ENCODE measurements around the gene ACTG1. TPM values are rescaled to one million over a fixed set of nuclear protein-coding genes. Genes with fewer than 3 reads are reported as not detected.
A peak's percentile ranks its signal among the peaks of the same experiment; 100 is the strongest.

ACTG1 gene
- total RNA-seq, 2 donors from 2014 or later = 4,461 to 5,616 TPM

- Histone ChIP-seq H3K4me1 (ENCODE audit: control insufficient read depth, insufficient read depth, low read length) (no peaks in the 10 kb centered on the region), H3K36me3 (ENCODE audit: control insufficient read depth, insufficient read depth, low read length) (no peaks in the 10 kb centered on the region), H3K27ac (ENCODE audit: low read depth, low read length) (no peak overlapping the region), H3K9ac (ENCODE audit: extremely low read depth, low read length, poor library complexity, severe bottlenecking) (no peak overlapping the region), H3K27me3 (ENCODE audit: control insufficient read depth, insufficient read depth, low read length, poor library complexity, severe bottlenecking) (peaks cover 5% of the 10 kb centered on the region), H3K9me3 (ENCODE audit: control insufficient read depth, low read length) (no peaks in the 10 kb centered on the region), H3K4me3 (ENCODE audit: low read length) (no peak overlapping the region)
- Mint-ChIP-seq H3K27me3 (ENCODE audit: insufficient read depth) (peaks cover 32% of the 10 kb centered on the region), H3K4me3 (no peak overlapping the region), H3K9me3 (no peaks in the 10 kb centered on the region), H3K4me1 (peaks cover 11% of the 10 kb centered on the region), H3K27ac (no peak overlapping the region), H3K36me3 (ENCODE audit: low read depth) (no peaks in the 10 kb centered on the region)
- no peak for DNase-seq
- no peak for TF ChIP-seq CTCF (conservative IDR thresholded peaks at IDR 0.05)
- WGBS, 2 experiments (ENCODE audit: insufficient coverage in 1 of 2, insufficient read length in 1 of 2) = 80% methylated on average over 5 of the region's 5 CpGs
Measured at GRCh38 chr17:81491181-81491581, 21.4 kb downstream of the ACTG1 start.

- no peaks in the 10 kb centered on the region for H3K36me3 Mint-ChIP-seq (ENCODE audit: low read depth)
- H3K9me3 Mint-ChIP-seq = no peaks in the 10 kb centered on the region
- no peaks in the 10 kb centered on the region for H3K36me3 ChIP-seq (ENCODE audit: control insufficient read depth, insufficient read depth, low read length)
- peaks cover 5% of the 10 kb centered on the region for H3K27me3 ChIP-seq (ENCODE audit: control insufficient read depth, insufficient read depth, low read length, poor library complexity, severe bottlenecking)
- no peak for TF ChIP-seq CTCF (conservative IDR thresholded peaks at IDR 0.05)
- peaks cover 11% of the 10 kb centered on the region for H3K4me1 Mint-ChIP-seq
- H3K27ac Mint-ChIP-seq = no peak overlapping the region
- H3K27ac ChIP-seq (ENCODE audit: low read depth, low read length) = no peak overlapping the region
- H3K27me3 Mint-ChIP-seq (ENCODE audit: insufficient read depth) = peaks cover 35% of the 10 kb centered on the region
- no peaks in the 10 kb centered on the region for H3K4me1 ChIP-seq (ENCODE audit: control insufficient read depth, insufficient read depth, low read length)
- peak; percentile 68 for DNase-seq
- 71 to 80% methylated on average over 9 to 14 of the region's 14 CpGs for WGBS, 2 experiments (ENCODE audit: insufficient coverage in 1 of 2, insufficient read length in 1 of 2)
- no peak overlapping the region for H3K4me3 ChIP-seq (ENCODE audit: low read length)
- H3K9me3 ChIP-seq (ENCODE audit: control insufficient read depth, low read length) = no peaks in the 10 kb centered on the region
- no peak overlapping the region for H3K9ac ChIP-seq (ENCODE audit: extremely low read depth, low read length, poor library complexity, severe bottlenecking)
- peak overlapping the region; percentile 33 for H3K4me3 Mint-ChIP-seq
Measured at GRCh38 chr17:81489998-81490992, 22.3 kb downstream of the ACTG1 start.

- Mint-ChIP-seq H3K36me3 (ENCODE audit: low read depth) (no peaks in the 10 kb centered on the region), H3K27me3 (ENCODE audit: insufficient read depth) (peaks cover 32% of the 10 kb centered on the region), H3K4me1 (peaks cover 11% of the 10 kb centered on the region), H3K9me3 (no peaks in the 10 kb centered on the region), H3K4me3 (peak overlapping the region; percentile 33), H3K27ac (peak overlapping the region; percentile 84)
- WGBS, 2 experiments (ENCODE audit: insufficient coverage in 1 of 2, insufficient read length in 1 of 2) = 49 to 54% methylated on average over 21 to 27 of the region's 27 CpGs
- no peak overlapping the region for H3K9ac ChIP-seq (ENCODE audit: extremely low read depth, low read length, poor library complexity, severe bottlenecking)
- peaks cover 5% of the 10 kb centered on the region for H3K27me3 ChIP-seq (ENCODE audit: control insufficient read depth, insufficient read depth, low read length, poor library complexity, severe bottlenecking)
- no peak overlapping the region for H3K27ac ChIP-seq (ENCODE audit: low read depth, low read length)
- H3K9me3 ChIP-seq (ENCODE audit: control insufficient read depth, low read length) = no peaks in the 10 kb centered on the region
- no peaks in the 10 kb centered on the region for H3K4me1 ChIP-seq (ENCODE audit: control insufficient read depth, insufficient read depth, low read length)
- no peak overlapping the region for H3K4me3 ChIP-seq (ENCODE audit: low read length)
- TF ChIP-seq CTCF (conservative IDR thresholded peaks at IDR 0.05) = no peak
- DNase-seq = peak; percentile 84
- H3K36me3 ChIP-seq (ENCODE audit: control insufficient read depth, insufficient read depth, low read length) = no peaks in the 10 kb centered on the region
Measured at GRCh38 chr17:81489012-81489997, 23.3 kb downstream of the ACTG1 start.
